ENCODE results near the gene ATP8B4.

ATP8B4 gene

GRCh38 chr15:49919034-49919433, 200.0 kb downstream of the ATP8B4 start:
- no peak for DNase-seq

- DNase-seq = no peak
Measured at GRCh38 chr15:49918121-49918520, 200.9 kb downstream of the ATP8B4 start.

- no peak for DNase-seq
Measured at GRCh38 chr15:49916998-49917397, 202.0 kb downstream of the ATP8B4 start.

- no peak for DNase-seq
Measured at GRCh38 chr15:49915822-49916221, 203.2 kb downstream of the ATP8B4 start.

GRCh38 chr15:49908933-49909295, 210.1 kb downstream of the ATP8B4 start:
- no peak for DNase-seq

GRCh38 chr15:49908236-49908932, 210.6 kb downstream of the ATP8B4 start:
- DNase-seq = no peak

- no peak for DNase-seq
Measured at GRCh38 chr15:49906966-49907365, 212.1 kb downstream of the ATP8B4 start.

- no peak for DNase-seq
Measured at GRCh38 chr15:49905221-49905620, 213.8 kb downstream of the ATP8B4 start.

GRCh38 chr15:49904296-49904695, 214.7 kb downstream of the ATP8B4 start:
- DNase-seq = no peak

GRCh38 chr15:49902685-49903501, 216.1 kb downstream of the ATP8B4 start:
- no peak for DNase-seq

GRCh38 chr15:49901996-49902684, 216.9 kb downstream of the ATP8B4 start:
- no peak for DNase-seq

GRCh38 chr15:49901321-49901720, 217.7 kb downstream of the ATP8B4 start:
- DNase-seq = no peak

- DNase-seq = no peak
Measured at GRCh38 chr15:49900903-49901235, 218.2 kb downstream of the ATP8B4 start.

- DNase-seq = no peak
Measured at GRCh38 chr15:49900006-49900902, 218.8 kb downstream of the ATP8B4 start.

GRCh38 chr15:49898575-49899283, 220.3 kb downstream of the ATP8B4 start:
- no peak for DNase-seq

GRCh38 chr15:49898097-49898496, 220.9 kb downstream of the ATP8B4 start:
- DNase-seq = no peak

GRCh38 chr15:49895347-49896223, 223.4 kb downstream of the ATP8B4 start:
- DNase-seq = no peak

- DNase-seq = no peak
Measured at GRCh38 chr15:49890689-49891088, 228.3 kb downstream of the ATP8B4 start.

- no peak for DNase-seq
Measured at GRCh38 chr15:49889536-49889935, 229.5 kb downstream of the ATP8B4 start.

GRCh38 chr15:49888734-49889133, 230.3 kb downstream of the ATP8B4 start:
- DNase-seq = no peak

- no peak for DNase-seq
Measured at GRCh38 chr15:49888323-49888693, 230.7 kb downstream of the ATP8B4 start.
